ENCODE measurements around the gene SBNO2. TPM values are rescaled to one million over a fixed set of nuclear protein-coding genes. Genes with fewer than 3 reads are reported as not detected.

SBNO2 gene
- total RNA-seq, 2 donors from 2014 or later, result 65.5 to 77.1 TPM

GRCh38 chr19:1220976-1221903, 47.2 kb upstream of the SBNO2 start:
- no peaks in the 10 kb centered on the region for H3K4me1 ChIP-seq
- H3K27me3 ChIP-seq, result no peaks in the 10 kb centered on the region
- H3K27ac ChIP-seq, result no peak overlapping the region
- peak; percentile 76 for TF ChIP-seq CTCF (IDR thresholded peaks at IDR 0.05)
- H3K9ac ChIP-seq (ENCODE audit: low read depth in 2 of 2, low read length in 2 of 2), result no peak overlapping the region
- no peak for DNase-seq
- no peak overlapping the region for H3K4me3 ChIP-seq
- H3K9me3 ChIP-seq, result no peaks in the 10 kb centered on the region
- intact Hi-C loops (cut with DNase I), result no loop called here
- H3K36me3 ChIP-seq, result peaks cover 36% of the 10 kb centered on the region

GRCh38 chr19:1220477-1220930, 46.4 kb upstream of the SBNO2 start:
- no peak for DNase-seq
- H3K36me3 ChIP-seq, result peaks cover 36% of the 10 kb centered on the region
- TF ChIP-seq CTCF (IDR thresholded peaks at IDR 0.05), result no peak
- H3K9me3 ChIP-seq, result no peaks in the 10 kb centered on the region
- H3K4me1 ChIP-seq, result no peaks in the 10 kb centered on the region
- H3K4me3 ChIP-seq, result no peak overlapping the region
- intact Hi-C loops (cut with DNase I), result no loop called here
- no peak overlapping the region for H3K27ac ChIP-seq
- no peaks in the 10 kb centered on the region for H3K27me3 ChIP-seq
- no peak overlapping the region for H3K9ac ChIP-seq (ENCODE audit: low read depth in 2 of 2, low read length in 2 of 2)

- Histone ChIP-seq H3K9ac (ENCODE audit: low read depth in 2 of 2, low read length in 2 of 2) (no peak overlapping the region), H3K36me3 (peaks cover 36% of the 10 kb centered on the region), H3K27me3 (no peaks in the 10 kb centered on the region), H3K4me1 (no peaks in the 10 kb centered on the region), H3K9me3 (no peaks in the 10 kb centered on the region), H3K27ac (no peak overlapping the region), H3K4me3 (no peak overlapping the region)
- TF ChIP-seq CTCF (IDR thresholded peaks at IDR 0.05), result no peak
- intact Hi-C loops (cut with DNase I), result no loop called here
- DNase-seq, result no peak
Observed at GRCh38 chr19:1219786-1220476, 45.9 kb upstream of the SBNO2 start.

- Histone ChIP-seq H3K9ac (ENCODE audit: low read depth in 2 of 2, low read length in 2 of 2) (peak overlapping the region in 1 of 2 donors; percentile 24), H3K9me3 (no peaks in the 10 kb centered on the region), H3K4me3 (no peak overlapping the region), H3K4me1 (peaks cover 7% of the 10 kb centered on the region), H3K27me3 (no peaks in the 10 kb centered on the region), H3K27ac (peak overlapping the region; percentile 11), H3K36me3 (peaks cover 29% of the 10 kb centered on the region)
- TF ChIP-seq CTCF (IDR thresholded peaks at IDR 0.05), result no peak
- intact Hi-C loops (cut with DNase I), result no loop called here
- DNase-seq, result no peak
Observed at GRCh38 chr19:1218751-1219567, 44.9 kb upstream of the SBNO2 start.

GRCh38 chr19:1217366-1217765, 43.3 kb upstream of the SBNO2 start:
- TF ChIP-seq CTCF (IDR thresholded peaks at IDR 0.05), result no peak
- peaks cover 13% of the 10 kb centered on the region for H3K36me3 ChIP-seq
- H3K9me3 ChIP-seq, result no peaks in the 10 kb centered on the region
- peaks cover 16% of the 10 kb centered on the region for H3K4me1 ChIP-seq
- H3K27me3 ChIP-seq, result no peaks in the 10 kb centered on the region
- no peak for DNase-seq
- peak overlapping the region; percentile 2 to 26 for H3K9ac ChIP-seq (ENCODE audit: low read depth in 2 of 2, low read length in 2 of 2)
- no peak overlapping the region for H3K4me3 ChIP-seq
- intact Hi-C loops (cut with DNase I), result no loop called here
- H3K27ac ChIP-seq, result no peak overlapping the region

All from colonic mucosa (tissue), 4 donors.